SU-DHL-6 (cell line): ENCODE measurements around the gene TAL1.

Source experiments
- H2AFZ ChIP-seq: fragments of 200-600 bp; sonication (generic); 2 replicates; pipeline ENCODE4 v1.6.1; 2014; ENCODE audit warnings: low read depth, mild to moderate bottlenecking, moderate library complexity, mixed read lengths, antibody characterized with exemption, low read length; ENCODE audit not compliant: severe bottlenecking
- H3F3A ChIP-seq: fragments of 200-600 bp; shearing (Covaris generic); 2 replicates; pipeline ENCODE4 v1.6.0; 2016; ENCODE audit warnings: antibody characterized with exemption, mild to moderate bottlenecking; ENCODE audit not compliant: insufficient read depth
- H3K27ac ChIP-seq: fragments of 200-600 bp; sonication (generic); 2 replicates; pipeline ENCODE4 v1.5.1; 2016; ENCODE audit warnings: low read depth, mild to moderate bottlenecking, low read length, moderate library complexity, mixed read lengths
- H3K27me3 ChIP-seq: fragments of 200-600 bp; sonication (generic), shearing (Covaris generic); 2 replicates; pipeline ENCODE4 v1.6.0; 2014; ENCODE audit warnings: mild to moderate bottlenecking, low read length
- H3K36me3 ChIP-seq: fragments of 200-600 bp; sonication (generic); 2 replicates; pipeline ENCODE4 v1.6.1; 2014; ENCODE audit warnings: mild to moderate bottlenecking, low read length, mixed read lengths
- H3K4me2 ChIP-seq: fragments of 300-600, 200-600 bp; shearing (Covaris generic), sonication (generic); 2 replicates; pipeline ENCODE4 v1.6.0; 2014; ENCODE audit warnings: low read length, low read depth, mild to moderate bottlenecking; ENCODE audit not compliant: poor library complexity, severe bottlenecking
- H3K4me3 ChIP-seq: fragments of 200-600 bp; sonication (generic); 2 replicates; pipeline ENCODE4 v1.5.1; 2014; ENCODE audit warnings: antibody characterized with exemption, low read length, mild to moderate bottlenecking, mixed read lengths; ENCODE audit not compliant: insufficient read depth, poor library complexity, severe bottlenecking
- H3K79me2 ChIP-seq: fragments of 200-600 bp; sonication (generic); 2 replicates; pipeline ENCODE4 v1.6.1; 2014; ENCODE audit warnings: mild to moderate bottlenecking, low read length, moderate library complexity; ENCODE audit not compliant: insufficient read depth
- H3K9ac ChIP-seq: fragments of 200-600 bp; sonication (generic); 2 replicates; pipeline ENCODE4 v1.7.0; 2014; ENCODE audit warnings: mild to moderate bottlenecking, low read length
- H3K9me2 ChIP-seq: fragments of 200-600 bp; sonication (generic); replicated peaks from 2 replicates; pipeline ENCODE4 v1.6.1; 2014; ENCODE audit warnings: low read length; ENCODE audit not compliant: insufficient read depth
- H3K9me3 ChIP-seq: fragments of 200-600 bp; sonication (generic); 2 replicates; pipeline ENCODE4 v1.6.1; 2014; ENCODE audit warnings: low read length, mixed read lengths; ENCODE audit not compliant: insufficient read depth
- H4K20me1 ChIP-seq: fragments of 200-600 bp; sonication (generic); 2 replicates; pipeline ENCODE4 v1.6.1; 2014; ENCODE audit warnings: low read depth, mild to moderate bottlenecking, antibody characterized with exemption, low read length, moderate library complexity, mixed read lengths
- EZH2phosphoT487 ChIP-seq: fragments of 200-600 bp; sonication (generic), shearing (Covaris generic); conservative IDR thresholded peaks from 2 replicates; pipeline ENCODE4 v1.6.1; 2018; ENCODE audit warnings: mild to moderate bottlenecking, antibody characterized with exemption, low read length, moderate library complexity, mixed read lengths
- TF ChIP-seq, protein P1 (sequence below): fragments of 200-600 bp; sonication (generic); IDR thresholded peaks from one replicate; pipeline ENCODE4 v1.5.1; 2017; ENCODE audit warnings: antibody characterized with exemption, mild to moderate bottlenecking, low read length, moderate library complexity; ENCODE audit not compliant: insufficient read depth, poor library complexity, severe bottlenecking

Gene TAL1

DNA sequence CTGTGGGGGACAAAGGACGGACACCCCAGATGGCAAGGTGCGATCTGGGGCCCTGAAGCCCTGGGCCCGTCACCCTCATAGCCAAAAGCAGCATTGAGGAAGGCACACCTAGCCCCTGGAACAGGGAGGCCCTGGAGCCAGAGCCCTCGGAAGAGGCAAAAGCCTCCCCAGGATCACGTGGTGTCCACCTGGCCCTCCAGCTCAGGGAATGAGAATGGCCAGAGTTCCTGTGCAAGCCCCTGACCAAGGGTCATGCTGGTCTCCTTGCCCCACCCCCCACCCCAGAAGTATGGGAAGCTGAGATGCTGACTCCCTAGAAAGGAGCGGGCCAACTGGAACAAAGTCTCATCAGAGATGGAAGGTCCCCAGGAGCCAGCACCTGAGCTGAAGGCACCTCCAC lies 41.2 kb downstream of the TAL1 start:
- H3F3A ChIP-seq = no peaks in the 10 kb centered on the region
- H2AFZ ChIP-seq = no peak overlapping the region
- H3K9me3 ChIP-seq = no peaks in the 10 kb centered on the region
- no peaks in the 10 kb centered on the region for H4K20me1 ChIP-seq
- no peak overlapping the region for H3K9ac ChIP-seq
- H3K36me3 ChIP-seq = no peaks in the 10 kb centered on the region
- TF ChIP-seq EZH2phosphoT487 = no peak
- TF ChIP-seq, protein P1, sequence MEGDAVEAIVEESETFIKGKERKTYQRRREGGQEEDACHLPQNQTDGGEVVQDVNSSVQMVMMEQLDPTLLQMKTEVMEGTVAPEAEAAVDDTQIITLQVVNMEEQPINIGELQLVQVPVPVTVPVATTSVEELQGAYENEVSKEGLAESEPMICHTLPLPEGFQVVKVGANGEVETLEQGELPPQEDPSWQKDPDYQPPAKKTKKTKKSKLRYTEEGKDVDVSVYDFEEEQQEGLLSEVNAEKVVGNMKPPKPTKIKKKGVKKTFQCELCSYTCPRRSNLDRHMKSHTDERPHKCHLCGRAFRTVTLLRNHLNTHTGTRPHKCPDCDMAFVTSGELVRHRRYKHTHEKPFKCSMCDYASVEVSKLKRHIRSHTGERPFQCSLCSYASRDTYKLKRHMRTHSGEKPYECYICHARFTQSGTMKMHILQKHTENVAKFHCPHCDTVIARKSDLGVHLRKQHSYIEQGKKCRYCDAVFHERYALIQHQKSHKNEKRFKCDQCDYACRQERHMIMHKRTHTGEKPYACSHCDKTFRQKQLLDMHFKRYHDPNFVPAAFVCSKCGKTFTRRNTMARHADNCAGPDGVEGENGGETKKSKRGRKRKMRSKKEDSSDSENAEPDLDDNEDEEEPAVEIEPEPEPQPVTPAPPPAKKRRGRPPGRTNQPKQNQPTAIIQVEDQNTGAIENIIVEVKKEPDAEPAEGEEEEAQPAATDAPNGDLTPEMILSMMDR = no peak
- H3K27me3 ChIP-seq = no peaks in the 10 kb centered on the region
- no peaks in the 10 kb centered on the region for H3K9me2 ChIP-seq
- no peaks in the 10 kb centered on the region for H3K79me2 ChIP-seq
- H3K4me2 ChIP-seq = no peak overlapping the region
- no peak overlapping the region for H3K27ac ChIP-seq
- H3K4me3 ChIP-seq = no peak overlapping the region

GRCh38 chr1:47190509-47190855 lies 41.5 kb downstream of the TAL1 start:
- Histone ChIP-seq H4K20me1 (no peaks in the 10 kb centered on the region), H3K4me2 (no peak overlapping the region), H3K9me2 (no peaks in the 10 kb centered on the region), H3K9ac (no peak overlapping the region), H3K27ac (no peak overlapping the region), H3F3A (no peaks in the 10 kb centered on the region), H3K79me2 (no peaks in the 10 kb centered on the region), H3K9me3 (no peaks in the 10 kb centered on the region), H3K27me3 (no peaks in the 10 kb centered on the region), H2AFZ (no peak overlapping the region), H3K4me3 (no peak overlapping the region), H3K36me3 (no peaks in the 10 kb centered on the region)
- TF ChIP-seq, protein P1 = no peak
- no peak for TF ChIP-seq EZH2phosphoT487

DNA sequence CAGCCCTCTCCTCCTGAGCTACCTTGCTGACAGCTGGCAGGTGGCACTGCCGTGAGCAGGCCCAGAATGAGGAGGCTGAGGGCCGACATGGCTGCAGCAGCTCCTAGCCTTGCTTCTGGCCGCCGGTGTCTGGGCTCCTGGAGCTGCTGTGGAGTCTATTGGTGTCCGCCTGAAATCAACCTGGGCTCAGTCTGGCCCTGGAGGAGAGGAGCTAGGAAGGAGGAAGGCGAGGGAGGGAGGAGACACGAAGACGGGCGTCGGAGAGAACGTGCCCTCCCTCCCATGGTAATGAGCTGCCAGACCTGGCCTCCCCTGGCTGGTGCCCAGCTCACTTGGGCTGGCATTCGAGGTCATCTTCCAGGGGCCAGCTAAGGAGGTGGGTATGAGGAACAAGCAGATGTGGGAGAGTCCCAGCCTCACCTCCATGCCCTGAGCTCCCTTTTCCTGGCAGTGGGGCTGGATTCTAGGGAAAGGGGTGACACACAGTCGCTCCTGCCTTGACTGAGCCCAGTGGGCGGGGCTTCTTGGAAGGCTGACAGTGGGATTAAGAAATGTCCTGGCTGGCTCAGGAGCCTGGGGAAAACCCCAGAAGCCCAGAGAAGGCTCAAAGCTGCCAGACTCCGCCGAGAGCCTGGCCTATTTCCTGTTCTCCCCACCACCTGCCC lies 42.0 kb downstream of the TAL1 start, which contains the start of gene PDZK1IP1:
PDZK1IP1 (minus strand) TSS at position 193 of the 665 bp plus-strand sequence; CDS start at position 89, 104 bp downstream.
- Histone ChIP-seq H2AFZ (no peak within 1 kb of the TSS), H3K27me3 (no peaks in the 10 kb centered on the region), H3K36me3 (no peaks in the 10 kb centered on the region), H3K9ac (no peak within 1 kb of the TSS), H3K27ac (no peak within 1 kb of the TSS), H3K9me2 (no peaks in the 10 kb centered on the region), H4K20me1 (no peaks in the 10 kb centered on the region), H3K79me2 (no peaks in the 10 kb centered on the region), H3F3A (no peaks in the 10 kb centered on the region), H3K4me2 (no peak within 1 kb of the TSS), H3K9me3 (no peaks in the 10 kb centered on the region), H3K4me3 (no peak within 1 kb of the TSS)
- no peak for TF ChIP-seq EZH2phosphoT487
- TF ChIP-seq, protein P1 = no peak
